ENCODE data around the gene MAPK14.

DNA sequence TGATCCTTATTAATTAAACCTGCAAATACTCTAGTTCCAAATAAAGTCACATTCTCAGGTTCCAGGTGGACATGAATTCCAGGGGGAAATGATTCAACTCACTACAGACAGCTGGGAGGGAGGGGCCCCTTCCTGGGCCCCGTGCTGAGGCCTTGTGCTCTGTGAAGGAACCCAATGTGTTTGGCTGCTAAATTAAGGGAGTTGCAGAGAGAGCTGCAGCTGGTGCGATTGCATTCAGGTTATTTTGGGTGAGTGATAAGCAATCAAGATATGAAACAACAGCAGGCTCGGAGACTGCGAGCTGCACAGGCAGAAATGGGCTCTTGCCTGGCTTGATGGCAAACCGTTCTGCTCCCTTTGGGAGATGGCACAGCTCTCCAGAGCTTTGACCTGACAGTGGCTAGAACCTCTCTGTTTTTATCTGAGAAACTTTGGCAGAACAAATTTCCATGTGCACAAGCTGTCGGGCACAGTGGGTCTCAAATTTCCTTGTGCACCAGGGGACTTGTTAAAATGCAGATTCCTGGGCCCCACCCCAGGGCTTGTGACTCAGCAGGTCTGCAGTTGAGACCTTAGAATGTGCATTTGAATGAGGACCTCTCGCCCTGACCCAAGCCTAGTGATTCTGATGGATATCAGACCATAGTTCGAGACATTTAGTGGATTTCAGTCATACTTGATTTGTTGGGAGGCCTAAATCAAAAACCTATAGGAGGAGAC lies 112.5 kb downstream of the MAPK14 start:
- TF ChIP-seq ZNF384 (IDR thresholded peaks at IDR 0.05) (no peak), FOXK2 (IDR thresholded peaks at IDR 0.05) (no peak), ELF4 (IDR thresholded peaks at IDR 0.05) (no peak), LEF1 (IDR thresholded peaks at IDR 0.05; ENCODE audit: borderline replicate concordance) (no peak), NFRKB (IDR thresholded peaks at IDR 0.05) (no peak), BHLHE40 (IDR thresholded peaks at IDR 0.05; ENCODE audit: borderline replicate concordance) (no peak), HDGF (IDR thresholded peaks at IDR 0.05; ENCODE audit: borderline replicate concordance) (no peak), FOXM1 (IDR thresholded peaks at IDR 0.05; ENCODE audit: borderline replicate concordance) (no peak), SUZ12 (IDR thresholded peaks at IDR 0.05) (no peak)
